Bone marrow (tissue), 2 donors: ENCODE measurements around the gene SNX14.
"Not testable (repeated sequence)": the region's sequence is repeated elsewhere in the genome, so short reads cannot be mapped to it uniquely, and the experiment has no call there.

Experiments used
- DNase-seq, 2 donors: peaks; one replicate each; lab custom pipeline; 2025; lab: John Stamatoyannopoulos, UW

SNX14 gene

DNA sequence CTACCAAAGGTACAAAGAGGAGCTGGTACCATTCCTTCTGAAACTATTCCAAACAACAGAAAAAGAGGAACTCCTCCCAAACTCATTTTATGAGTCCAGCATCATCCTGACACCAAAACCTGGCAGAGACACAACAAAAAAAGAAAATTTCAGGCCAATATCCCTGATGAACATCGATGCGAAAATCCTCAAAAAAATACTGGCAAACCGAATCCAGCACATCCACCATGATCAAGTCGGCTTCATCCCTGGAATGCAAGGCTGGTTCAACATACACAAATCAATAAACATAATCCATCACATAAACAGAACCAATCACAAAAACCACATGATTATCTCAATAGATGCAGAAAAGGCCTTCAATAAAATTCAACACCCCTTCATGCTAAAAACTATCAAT, 10.8 kb downstream of the SNX14 start:
- not testable (repeated sequence) for DNase-seq

DNA sequence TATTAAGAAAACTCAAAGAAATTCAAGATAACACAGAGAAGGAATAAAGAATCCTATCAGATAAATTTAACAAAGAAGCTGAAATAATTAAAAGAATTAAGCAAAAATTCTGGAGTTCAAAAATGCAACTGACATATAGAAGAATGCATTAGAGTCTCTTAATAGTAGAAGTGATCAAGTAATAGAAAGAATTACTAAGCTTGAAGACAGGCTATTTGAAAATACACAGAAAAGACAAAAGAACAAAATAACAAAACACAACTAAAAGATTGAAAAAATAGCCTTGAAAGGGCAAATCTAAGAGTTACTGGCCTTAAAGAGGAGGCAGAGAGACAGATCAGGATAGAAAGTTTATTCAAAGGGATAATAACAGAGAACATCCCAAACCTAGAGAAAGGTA, 12.1 kb downstream of the SNX14 start:
- no peak for DNase-seq

DNA sequence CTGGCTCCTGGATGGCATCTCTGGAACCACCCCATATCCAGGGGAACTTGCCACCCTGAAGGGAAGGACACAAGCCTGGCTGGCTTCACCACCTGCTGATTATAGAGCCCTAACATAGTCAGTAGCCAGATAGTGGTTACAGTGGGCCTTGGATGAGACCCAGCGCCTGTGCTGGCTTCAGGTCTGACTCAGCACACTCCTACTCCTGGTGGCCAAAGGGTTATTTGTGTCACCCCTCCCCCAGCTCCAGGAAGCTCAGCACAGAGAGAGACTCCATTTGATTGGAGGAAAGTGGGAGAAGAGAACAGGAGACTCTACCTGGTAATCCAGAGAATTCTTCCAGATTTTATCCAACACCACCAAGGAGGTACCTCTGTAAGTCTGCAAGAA, 12.8 kb downstream of the SNX14 start:
- no peak for DNase-seq

DNA sequence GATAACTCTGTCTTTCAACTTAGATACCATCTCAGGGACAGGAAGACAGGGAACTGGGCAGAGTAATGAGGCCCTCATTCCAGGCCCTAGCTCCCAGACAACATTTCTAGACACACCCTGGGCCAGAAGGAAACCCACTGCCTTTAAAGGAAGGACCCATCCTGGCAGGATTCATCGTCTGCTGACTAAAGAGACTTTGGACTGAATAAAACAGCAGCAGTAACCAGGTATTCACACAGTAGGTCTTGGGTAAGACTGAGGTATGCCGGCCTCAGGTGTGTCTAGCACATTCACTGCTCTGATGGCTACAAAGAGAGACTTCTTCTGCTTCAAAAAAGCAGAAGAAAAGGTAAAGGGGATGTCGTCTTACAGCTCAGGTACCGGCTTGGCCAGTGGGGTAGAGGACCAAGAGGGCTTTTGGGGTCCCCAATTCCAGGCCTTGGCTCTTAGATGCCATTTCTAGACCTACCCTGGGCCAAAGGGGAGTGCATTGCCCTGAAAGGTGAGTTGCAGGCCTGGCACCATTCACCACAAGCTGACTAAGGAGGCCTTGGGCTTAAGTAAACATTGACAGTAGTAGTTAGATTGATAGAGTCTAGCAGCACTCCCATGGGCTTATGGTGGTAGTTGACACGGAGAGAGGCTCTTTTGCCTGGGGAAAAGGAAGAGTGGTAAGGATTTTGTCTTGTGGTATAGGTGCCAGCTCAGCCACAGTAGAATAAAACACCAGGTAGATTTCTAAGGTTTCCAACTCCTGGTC, 13.4 kb downstream of the SNX14 start:
- DNase-seq: no peak

DNA sequence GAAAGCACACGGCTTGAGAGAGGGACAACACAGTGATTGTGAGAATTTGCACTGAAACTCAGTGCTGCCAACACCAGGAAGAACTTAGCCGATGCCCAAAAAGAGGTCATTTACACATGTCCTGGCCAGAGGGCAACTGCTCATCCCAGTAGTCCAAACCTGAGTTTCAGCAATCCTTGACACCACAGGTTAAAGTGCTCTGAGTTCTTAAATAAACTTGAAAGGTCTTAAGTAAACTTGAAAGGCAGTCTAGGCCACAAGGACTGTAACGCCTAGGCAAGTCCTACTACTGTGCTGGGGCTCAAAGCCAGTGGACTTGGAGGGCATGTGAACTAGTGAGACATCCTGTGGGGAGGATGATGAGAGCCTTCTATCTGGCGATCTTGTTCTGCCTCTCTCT, 14.1 kb downstream of the SNX14 start:
- no peak for DNase-seq

DNA sequence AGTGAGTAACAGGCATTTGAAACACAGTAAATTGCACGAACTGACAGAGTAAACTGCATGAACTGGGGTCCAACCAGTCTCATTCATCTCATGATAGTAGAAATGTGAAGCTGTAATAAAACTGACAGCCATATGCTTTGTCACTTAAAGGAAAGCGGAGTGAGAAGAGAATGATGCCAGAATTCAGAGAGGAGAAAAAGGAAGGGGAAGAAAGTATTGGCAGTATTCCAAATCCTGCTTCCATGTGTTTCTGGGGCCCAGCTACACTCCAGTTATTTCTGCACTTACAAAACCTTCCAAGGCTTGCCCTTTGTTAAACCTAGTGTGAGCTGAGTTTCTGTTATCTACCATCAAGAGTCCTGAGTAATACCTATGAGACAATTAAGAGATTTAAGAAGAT, 17.2 kb downstream of the SNX14 start:
- DNase-seq: no peak

DNA sequence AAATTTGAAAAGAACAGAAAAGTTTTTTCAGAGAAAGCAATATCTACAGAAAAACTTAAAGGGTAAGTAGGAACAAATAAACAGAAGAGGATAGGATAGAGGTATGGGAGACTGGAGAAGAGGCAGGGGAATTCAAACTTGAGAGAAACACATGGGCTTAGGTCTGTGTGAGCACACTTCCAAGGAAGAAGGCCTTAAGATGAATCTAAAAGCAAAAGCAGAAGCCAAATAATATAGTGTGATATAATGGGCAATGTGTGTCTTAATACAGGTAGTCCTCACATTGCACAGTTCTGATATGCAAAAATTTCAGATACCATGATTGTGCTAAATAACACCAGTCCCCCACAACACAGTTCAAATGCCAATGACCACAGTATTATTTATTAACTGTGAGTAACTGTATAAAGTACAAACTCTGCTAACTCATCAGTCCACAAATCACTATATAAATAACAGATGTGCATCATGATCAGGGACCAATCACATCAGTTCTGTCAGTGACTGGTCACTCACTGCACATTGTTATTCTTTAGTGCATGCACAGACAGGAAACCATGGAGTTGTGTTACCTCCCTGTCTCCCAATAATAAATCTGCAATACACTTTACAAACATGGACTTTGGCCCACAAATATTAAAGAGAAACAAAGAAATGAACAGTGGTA, 18.6 kb downstream of the SNX14 start:
- no peak for DNase-seq

DNA sequence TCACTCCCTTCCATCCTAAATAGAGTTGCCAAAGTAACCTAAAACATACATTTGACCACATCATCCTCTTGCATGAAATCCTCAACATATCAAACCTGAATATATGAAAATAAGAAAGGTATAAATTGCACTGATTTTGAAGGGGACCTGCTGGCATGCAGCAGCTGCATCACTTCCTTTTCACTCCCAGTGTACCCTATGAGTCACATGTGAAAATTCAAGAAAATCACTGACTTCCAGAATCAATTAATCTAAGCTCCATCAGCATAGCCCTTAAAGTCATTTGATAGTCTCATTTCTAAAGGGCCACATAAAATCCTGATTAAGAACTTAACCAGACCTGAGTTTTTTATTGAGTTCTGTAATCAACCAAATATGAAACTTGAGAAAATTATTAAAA, 24.3 kb downstream of the SNX14 start:
- DNase-seq: no peak

DNA sequence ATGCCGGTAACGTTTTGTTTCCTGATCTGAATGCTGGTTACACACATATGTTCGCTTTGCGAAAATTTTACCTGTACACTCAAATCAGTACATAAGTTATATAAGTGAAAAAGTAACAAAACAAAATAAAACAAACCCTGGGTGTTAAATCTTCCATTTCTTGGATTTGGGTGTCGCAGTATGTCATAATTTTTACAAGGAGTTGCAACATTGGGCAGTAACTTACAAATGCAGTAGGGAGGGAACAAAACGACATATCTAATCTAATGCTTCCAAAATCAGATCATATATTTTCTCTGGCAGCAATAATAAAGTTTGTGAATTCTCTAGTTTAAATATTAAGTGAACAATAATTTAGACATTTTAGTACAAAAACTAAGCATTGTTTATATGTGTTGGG, 25.2 kb downstream of the SNX14 start:
- DNase-seq: no peak

DNA sequence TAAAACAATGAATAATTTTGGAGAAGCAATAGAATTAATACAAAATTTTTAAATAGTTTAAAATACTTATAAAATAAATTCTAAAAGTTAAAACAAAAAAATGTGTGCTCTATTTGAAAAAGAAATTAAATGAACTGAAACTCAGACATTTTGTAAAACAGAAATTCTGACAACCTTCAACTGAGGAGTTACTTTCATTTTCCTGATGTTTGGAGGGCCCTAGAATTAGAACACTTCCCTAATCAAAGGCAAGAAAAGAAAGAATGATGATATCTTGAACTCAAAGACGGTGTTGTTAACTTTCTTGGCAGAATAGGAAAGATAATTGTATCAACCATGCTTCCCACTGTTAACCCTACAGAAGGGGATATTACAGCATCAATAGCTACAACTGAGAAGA, 27.9 kb downstream of the SNX14 start:
- peak in 1 of 2 donors; percentile 24 for DNase-seq

DNA sequence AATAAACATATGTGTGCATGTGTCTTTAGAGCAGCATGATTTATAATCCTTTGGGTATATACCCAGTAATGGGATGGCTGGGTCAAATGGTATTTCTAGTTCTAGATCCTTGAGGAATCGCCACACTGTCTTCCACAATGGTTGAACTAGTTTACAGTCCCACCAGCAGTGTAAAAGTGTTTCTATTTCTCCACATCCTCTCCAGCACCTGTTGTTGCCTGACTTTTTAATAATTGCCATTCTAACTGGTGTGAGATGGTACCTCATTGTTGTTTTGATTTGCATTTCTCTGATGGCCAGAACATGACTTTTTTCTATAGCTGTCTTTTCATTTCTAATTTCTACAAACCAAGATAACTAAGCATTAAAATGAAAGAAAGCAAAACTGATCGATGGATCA, 29.4 kb downstream of the SNX14 start:
- DNase-seq: not testable (repeated sequence)

DNA sequence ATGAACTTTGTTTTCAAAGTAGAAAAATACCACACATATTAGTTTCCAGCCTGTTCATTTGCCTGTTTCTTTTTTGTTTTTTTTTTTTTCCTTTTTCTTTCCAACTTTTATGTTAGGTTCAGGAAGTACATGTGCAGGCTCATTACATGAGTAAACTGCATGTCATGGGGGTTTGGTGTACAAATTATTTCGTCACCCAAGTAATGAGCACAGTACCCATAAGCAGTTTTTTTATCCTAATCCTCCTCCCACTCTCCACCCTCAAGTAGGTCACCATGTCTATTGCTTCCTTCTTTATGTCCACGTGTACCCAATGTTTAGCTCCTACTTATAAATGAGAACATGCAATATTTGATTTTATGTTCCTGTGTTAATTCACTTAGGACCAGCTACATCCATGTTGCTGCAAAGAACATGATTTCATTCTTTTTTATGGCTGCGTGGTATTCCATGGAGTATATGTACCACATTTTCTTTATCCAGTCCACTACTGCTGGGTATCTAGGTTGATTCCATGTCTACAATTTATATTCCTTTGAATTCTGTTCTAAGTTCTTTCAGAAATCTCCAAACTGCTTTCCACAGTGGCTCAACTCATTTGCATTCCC, 31.8 kb downstream of the SNX14 start:
- DNase-seq: no peak

DNA sequence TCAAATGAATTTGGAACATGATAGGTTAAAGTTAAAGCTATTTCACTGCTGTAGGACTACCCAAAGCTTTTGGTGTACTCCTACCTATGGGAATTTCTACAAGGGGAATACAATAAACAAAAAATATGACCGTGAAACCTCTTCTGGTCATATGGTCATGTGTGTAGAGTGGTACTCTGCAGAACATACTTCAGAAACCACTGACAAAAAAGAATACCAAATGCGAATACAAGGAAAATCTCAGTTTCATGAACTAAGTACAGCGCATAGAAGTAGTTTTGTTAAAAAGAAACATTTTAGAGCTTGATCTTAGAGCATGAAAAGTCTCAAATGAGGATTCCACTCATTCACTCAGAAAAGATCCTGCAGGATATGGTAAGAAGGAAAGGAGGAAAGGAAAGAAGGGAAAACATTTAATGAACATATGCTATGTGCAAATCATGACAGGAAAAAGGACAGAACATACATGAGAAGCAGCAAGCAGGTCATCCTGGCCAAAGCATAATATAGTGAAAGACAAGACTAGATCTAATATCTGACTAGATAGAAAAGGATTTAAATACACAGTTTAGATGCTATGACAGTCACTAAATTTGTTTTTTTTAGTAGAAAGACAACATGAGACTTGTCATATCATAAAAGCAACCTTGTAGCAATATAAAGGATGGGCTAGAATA, 36.5 kb downstream of the SNX14 start:
- DNase-seq: no peak

DNA sequence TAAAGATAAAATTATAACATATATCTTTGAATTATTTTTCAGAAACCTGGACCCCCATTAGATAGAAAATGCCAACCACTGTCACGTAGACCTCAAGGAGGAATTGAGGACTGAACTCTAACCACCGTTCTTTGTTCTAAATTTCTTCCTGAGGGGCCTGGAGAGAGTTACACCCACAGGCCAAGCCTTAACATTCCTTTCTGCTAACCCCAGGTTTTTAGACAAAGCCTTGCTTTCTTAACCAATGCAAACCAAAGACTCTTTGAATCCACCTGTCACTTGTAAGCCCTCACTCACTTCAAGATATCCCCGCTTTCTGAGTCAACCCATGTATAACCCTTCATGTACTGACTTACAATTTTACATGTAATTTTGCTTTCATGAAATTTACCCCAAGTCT, 41.0 kb downstream of the SNX14 start:
- no peak for DNase-seq

DNA sequence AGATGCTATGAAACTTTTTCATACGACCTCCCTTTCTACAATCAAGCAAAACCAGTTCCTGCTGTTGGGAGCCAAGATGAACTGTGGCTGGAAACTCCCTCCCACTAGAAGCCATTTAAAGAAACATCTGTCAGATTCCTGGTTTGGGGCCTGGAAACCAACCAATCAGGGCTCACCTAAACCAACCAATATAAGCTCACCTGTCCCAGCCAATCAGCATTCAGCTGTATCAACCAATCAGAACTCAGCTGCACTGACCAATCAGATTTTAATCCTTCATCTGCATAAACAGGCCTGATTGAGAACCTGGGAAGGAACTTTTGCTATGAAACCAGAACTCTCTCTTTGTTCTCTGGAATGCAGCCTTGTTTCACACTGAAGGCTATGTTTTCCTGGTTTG, 42.4 kb downstream of the SNX14 start:
- no peak for DNase-seq

DNA sequence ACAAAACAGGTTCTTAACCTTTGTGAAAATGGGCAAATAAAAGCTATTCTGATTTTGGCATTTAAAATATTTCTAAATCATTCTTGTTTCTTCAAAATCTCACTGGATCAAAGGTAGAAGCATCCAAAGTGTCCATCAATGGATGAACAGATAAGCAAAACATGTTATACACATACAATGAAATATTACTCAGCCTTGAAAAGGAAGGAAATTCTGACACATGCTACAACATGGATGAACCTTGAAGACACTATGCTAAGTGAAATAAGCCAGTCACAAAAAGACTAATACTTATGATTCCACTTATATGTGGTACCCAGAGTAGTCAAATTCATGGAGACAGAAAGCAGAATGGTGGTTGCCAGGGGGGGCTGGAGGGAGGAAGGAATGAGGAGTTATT, 45.9 kb downstream of the SNX14 start:
- no peak for DNase-seq

DNA sequence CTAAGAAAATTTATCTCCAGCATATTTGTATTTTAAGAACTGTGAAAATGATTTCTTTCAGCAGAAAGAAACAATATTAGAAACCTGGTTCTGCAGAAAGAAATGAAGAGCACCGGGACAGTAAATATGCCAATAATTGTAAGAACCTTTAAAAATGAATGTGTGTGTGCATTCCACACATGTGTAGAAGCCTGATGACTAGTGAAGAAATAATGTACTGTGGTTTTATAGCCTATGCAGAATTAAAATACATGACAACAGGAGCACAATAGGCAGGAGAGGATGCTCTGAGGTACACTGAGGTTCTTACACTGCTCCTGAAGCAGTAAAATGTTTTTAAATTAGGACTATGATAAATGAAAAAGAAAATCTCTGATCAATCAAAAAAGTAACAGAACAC, 48.9 kb downstream of the SNX14 start:
- no peak for DNase-seq

DNA sequence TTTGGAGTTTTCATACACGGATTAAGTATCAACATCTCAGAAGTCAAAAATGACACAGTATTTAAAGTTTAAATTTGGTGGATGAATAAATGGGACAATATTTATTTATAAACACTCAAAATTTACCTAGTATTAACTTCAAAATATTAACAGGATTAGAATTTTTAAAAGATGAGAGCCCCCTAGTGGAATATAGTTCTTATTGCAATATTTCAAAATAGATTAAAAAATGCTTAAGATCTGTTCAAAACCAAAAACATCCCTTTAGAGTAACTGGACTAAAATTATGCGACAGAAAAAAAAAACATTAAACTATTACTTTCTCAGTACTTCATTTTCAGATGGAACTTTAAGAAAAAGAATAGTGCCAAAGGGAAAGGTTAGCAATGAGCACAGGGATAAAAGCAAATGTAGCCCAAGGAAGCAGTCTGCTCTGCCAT, 56.6 kb downstream of the SNX14 start:
- peak in 1 of 2 donors; percentile 7 for DNase-seq

DNA sequence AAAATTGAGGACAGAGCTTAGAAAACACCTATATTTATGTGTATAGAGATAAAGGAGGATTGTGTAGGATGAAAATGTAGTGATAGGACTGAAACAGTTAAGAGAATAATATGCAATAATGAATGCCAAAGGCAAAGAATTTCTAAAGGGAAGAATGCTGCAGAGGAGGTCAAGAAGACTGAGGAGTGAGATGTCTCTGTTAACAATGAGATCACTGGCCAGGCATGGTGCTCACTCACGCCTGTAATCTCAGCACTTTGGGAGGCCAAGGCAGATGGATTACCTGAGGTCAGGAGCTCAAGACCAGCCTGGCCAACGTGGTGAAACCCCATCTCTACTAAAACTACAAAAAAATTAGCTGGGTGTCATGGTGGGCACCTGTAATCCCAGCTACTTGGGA, 69.4 kb downstream of the SNX14 start:
- not testable (repeated sequence) for DNase-seq

DNA sequence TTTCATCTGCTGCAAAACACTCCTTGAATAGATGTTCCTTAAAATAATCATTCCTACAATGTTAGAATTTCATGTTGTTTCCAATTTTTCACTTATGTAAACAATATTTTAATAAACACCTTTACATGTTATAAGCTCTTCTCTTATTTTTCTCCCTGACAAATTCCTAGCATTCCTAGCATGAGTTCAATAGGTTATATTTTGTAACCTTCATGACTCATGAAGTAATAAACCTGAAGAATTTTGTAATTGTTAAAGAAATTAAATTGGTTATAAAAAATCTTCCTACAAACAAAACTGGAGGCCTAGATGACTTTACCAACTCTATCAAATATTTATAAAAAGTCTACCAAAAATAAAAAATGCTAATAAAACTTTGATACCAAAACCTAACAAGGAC, 77.5 kb downstream of the SNX14 start:
- no peak for DNase-seq

DNA sequence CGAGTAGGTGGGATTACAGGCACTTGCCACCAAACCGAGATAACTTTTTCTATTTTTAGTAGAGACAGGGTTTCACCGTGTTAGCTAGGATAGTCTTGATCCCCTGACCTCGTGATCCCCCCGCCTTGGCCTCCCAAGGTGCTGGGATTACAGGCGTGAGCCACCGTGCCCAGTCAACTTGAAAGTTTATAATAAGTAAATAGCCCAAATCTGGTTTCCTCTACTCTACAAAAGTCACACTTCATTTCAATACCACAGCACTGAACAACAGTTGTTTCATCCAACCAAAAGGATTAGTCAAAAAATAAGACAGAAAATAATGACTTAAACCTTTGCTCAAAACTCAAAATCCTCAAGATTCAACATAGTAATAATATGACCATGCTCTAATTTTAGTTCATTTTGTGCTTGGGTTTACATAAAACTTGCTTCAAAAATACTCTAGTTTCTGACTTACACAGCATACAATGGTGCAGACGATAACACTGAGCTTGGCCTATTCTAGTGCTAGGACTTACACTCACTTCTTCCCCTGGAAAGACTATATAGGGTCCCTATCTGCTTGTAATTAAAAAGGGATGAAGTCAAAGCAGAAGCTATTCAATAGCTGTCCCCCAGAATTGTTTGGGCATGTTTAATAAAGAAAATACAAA, 87.1 kb downstream of the SNX14 start:
- DNase-seq: no peak

DNA sequence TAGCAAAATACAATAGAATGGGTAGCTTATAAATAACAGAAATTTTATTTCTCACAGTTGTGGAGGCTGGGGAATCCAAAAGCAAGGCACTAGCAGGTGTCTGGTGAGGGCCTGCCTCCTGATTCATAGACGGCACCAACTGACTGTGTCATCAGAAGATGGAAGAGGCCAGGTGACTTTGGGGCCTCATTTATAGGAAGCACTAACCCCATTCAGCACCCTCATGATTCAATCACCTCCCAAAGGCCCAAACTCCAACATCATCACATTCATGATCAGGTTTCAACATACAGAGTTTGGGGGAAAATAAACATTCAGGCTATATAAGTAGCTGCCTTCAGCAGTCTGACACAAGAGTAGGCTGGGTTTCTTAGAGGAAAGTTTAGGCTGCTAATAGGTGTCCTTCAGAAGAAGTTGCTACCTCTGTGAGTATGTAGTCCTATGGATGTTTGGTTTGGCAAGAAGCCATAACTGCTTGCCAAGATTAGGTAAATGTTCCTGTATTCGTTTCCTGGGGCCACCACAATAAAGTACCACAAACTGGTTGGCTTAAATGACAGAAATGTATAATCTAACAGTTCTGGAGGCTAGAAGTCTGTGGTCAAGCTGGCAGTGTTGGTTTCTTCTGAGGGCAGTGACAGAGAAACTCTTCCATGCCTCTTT, 94.9 kb downstream of the SNX14 start:
- DNase-seq: no peak
